Upper lobe of left lung (tissue), 6 donors: ENCODE measurements around the gene MAGOHB. TPM values are rescaled to one million over a fixed set of nuclear protein-coding genes. Genes with fewer than 3 reads are reported as not detected.

Experiments used
- ATAC-seq, 2 donors: fragments of 200-7000 bp; cut with Tn5 transposase; one replicate each; pipeline ENCODE4 v1.9.1; 2022; ENCODE audit warnings: mild to moderate bottlenecking in 2 of 2, moderate library complexity in 2 of 2; ENCODE audit not compliant: low FRiP score in 2 of 2
- DNase-seq, 2 donors: peaks; one replicate each; pipeline ENCODE4 v3.0.0-alpha.2; 2019 to 2020
- H3K27ac ChIP-seq, 4 donors: fragments of 200-600 bp; sonication (generic); one replicate each; pipeline ENCODE4 v1.5.1; 2016 to 2019
- H3K27me3 ChIP-seq, 4 donors: fragments of 200-600 bp; sonication (generic); one replicate each; pipeline ENCODE4 v1.5.1; 2017 to 2019
- H3K36me3 ChIP-seq, 4 donors: fragments of 200-600 bp; sonication (generic); one replicate each; pipeline ENCODE4 v1.5.1; 2016 to 2019
- H3K4me1 ChIP-seq, 4 donors: fragments of 200-600 bp; sonication (generic); one replicate each; pipeline ENCODE4 v1.5.1; 2018 to 2019
- H3K4me3 ChIP-seq, 4 donors: fragments of 200-600 bp; sonication (generic); one replicate each; pipeline ENCODE4 v1.5.1; 2017 to 2019; ENCODE audit warnings: mild to moderate bottlenecking in 2 of 4, moderate library complexity in 1 of 4
- H3K9me3 ChIP-seq, 4 donors: fragments of 200-600 bp; sonication (generic); one replicate each; pipeline ENCODE4 v1.5.1; 2018 to 2019
- CTCF ChIP-seq, 6 experiments: fragments of 450-650 bp in 4 of 6; fragments of 200-600 bp in 2 of 6; sonication (generic) in 2 of 6; IDR thresholded peaks; one replicate each; pipeline ENCODE4 v1.5.1; 2016 to 2019; ENCODE audit warnings: antibody characterized with exemption in 6 of 6
- EP300 ChIP-seq, 4 donors: sonication (generic); formaldehyde crosslinking; IDR thresholded peaks; one replicate each; pipeline ENCODE4 v1.5.1; 2017; ENCODE audit warnings: antibody characterized with exemption in 4 of 4, control low read depth in 2 of 4
- POLR2A ChIP-seq, 4 donors: fragments of 450-650 bp; IDR thresholded peaks; one replicate each; pipeline ENCODE4 v1.5.1; 2016 to 2017; ENCODE audit warnings: antibody characterized with exemption in 4 of 4, mild to moderate bottlenecking in 2 of 4
- POLR2AphosphoS5 ChIP-seq, 2 donors: sonication (generic); formaldehyde crosslinking; IDR thresholded peaks; one replicate each; pipeline ENCODE4 v1.5.1; 2017; ENCODE audit warnings: antibody characterized with exemption in 2 of 2
- WGBS, 2 donors: methylation state at CpG; one replicate each; pipeline ENCODE4 v1.1.5; 2017 to 2018; 5-methylcytosine and 5-hydroxymethylcytosine counted together
- total RNA-seq, 6 donors: library from RNA; depleted of rRNA in 4 of 6; stranded (reverse); fragments of >200 nt in 4 of 6; gene quantifications; one replicate each; pipeline versions ENCODE4 v1.1.0 to v1.2.1, GENCODE V29; 2016 to 2021
- donor health status: DM: no; HTN: no; CAD: no; lungs with moderate emphysema.
- donor health status: DM: no; HTN: yes; CAD: no; lungs with severe emphysema.

MAGOHB gene
- total RNA-seq, 6 donors from 2014 or later, result 7.8 to 21.0 (median 13.7) TPM

- Histone ChIP-seq H3K4me1 (no peaks in the 10 kb centered on the region), H3K27me3 (no peaks in the 10 kb centered on the region), H3K9me3 (no peaks in the 10 kb centered on the region), H3K27ac (no peak overlapping the region), H3K36me3 (no peaks in the 10 kb centered on the region), H3K4me3 (no peak overlapping the region)
- TF ChIP-seq POLR2AphosphoS5 (IDR thresholded peaks at IDR 0.05), result no peak
- TF ChIP-seq CTCF (IDR thresholded peaks at IDR 0.05), result no peak
- TF ChIP-seq EP300 (IDR thresholded peaks at IDR 0.05), result no peak
- no peak for TF ChIP-seq POLR2A (IDR thresholded peaks at IDR 0.05)
- no peak for DNase-seq
- ATAC-seq, result no peak
- 91% methylated on average over 5 of the region's 5 CpGs for WGBS, 2 donors
Observed at GRCh38 chr12:10634427-10634826, 21.0 kb upstream of the MAGOHB start.

GRCh38 chr12:10633541-10633940, 20.1 kb upstream of the MAGOHB start:
- no peak overlapping the region for H3K4me3 ChIP-seq
- no peaks in the 10 kb centered on the region for H3K27me3 ChIP-seq
- ATAC-seq (no peak), DNase-seq (no peak)
- no peaks in the 10 kb centered on the region for H3K36me3 ChIP-seq
- TF ChIP-seq POLR2A (IDR thresholded peaks at IDR 0.05) (no peak), EP300 (IDR thresholded peaks at IDR 0.05) (no peak), CTCF (IDR thresholded peaks at IDR 0.05) (no peak), POLR2AphosphoS5 (IDR thresholded peaks at IDR 0.05) (no peak)
- WGBS, 2 donors, result 74 to 94% methylated on average over 3 of the region's 3 CpGs
- H3K27ac ChIP-seq, result no peak overlapping the region
- no peaks in the 10 kb centered on the region for H3K9me3 ChIP-seq
- no peaks in the 10 kb centered on the region for H3K4me1 ChIP-seq

GRCh38 chr12:10632226-10632625, 18.8 kb upstream of the MAGOHB start:
- ATAC-seq (no peak), DNase-seq (no peak)
- Histone ChIP-seq H3K36me3 (no peaks in the 10 kb centered on the region), H3K27ac (no peak overlapping the region), H3K4me3 (no peak overlapping the region), H3K27me3 (no peaks in the 10 kb centered on the region), H3K9me3 (no peaks in the 10 kb centered on the region), H3K4me1 (no peaks in the 10 kb centered on the region)
- TF ChIP-seq POLR2AphosphoS5 (IDR thresholded peaks at IDR 0.05) (no peak), CTCF (IDR thresholded peaks at IDR 0.05) (no peak), POLR2A (IDR thresholded peaks at IDR 0.05) (no peak), EP300 (IDR thresholded peaks at IDR 0.05) (no peak)

GRCh38 chr12:10624605-10625004, 11.2 kb upstream of the MAGOHB start:
- WGBS, 2 donors, result 71 to 76% methylated on average over 3 of the region's 3 CpGs
- ATAC-seq, result no peak

More at GRCh38 chr12:10624605-10625004, 11.2 kb upstream of the MAGOHB start:
- H3K27me3 ChIP-seq, result no peaks in the 10 kb centered on the region
- no peaks in the 10 kb centered on the region for H3K4me1 ChIP-seq
- no peaks in the 10 kb centered on the region for H3K9me3 ChIP-seq
- H3K27ac ChIP-seq, result no peak overlapping the region
- H3K36me3 ChIP-seq, result no peaks in the 10 kb centered on the region
- DNase-seq, result no peak
- TF ChIP-seq EP300 (IDR thresholded peaks at IDR 0.05) (no peak), POLR2A (IDR thresholded peaks at IDR 0.05) (no peak), POLR2AphosphoS5 (IDR thresholded peaks at IDR 0.05) (no peak), CTCF (IDR thresholded peaks at IDR 0.05) (no peak)
- no peak overlapping the region for H3K4me3 ChIP-seq
